HG03565 (cell line): ENCODE data around the gene SNED1.

Source experiments
- ATAC-seq: cut with Tn5 transposase; IDR thresholded peaks from one replicate; pipeline ENCODE4 v1.9.1; 2021; ENCODE audit warnings: mild to moderate bottlenecking, moderate library complexity; ENCODE audit not compliant: unreplicated experiment

The SNED1 gene

DNA sequence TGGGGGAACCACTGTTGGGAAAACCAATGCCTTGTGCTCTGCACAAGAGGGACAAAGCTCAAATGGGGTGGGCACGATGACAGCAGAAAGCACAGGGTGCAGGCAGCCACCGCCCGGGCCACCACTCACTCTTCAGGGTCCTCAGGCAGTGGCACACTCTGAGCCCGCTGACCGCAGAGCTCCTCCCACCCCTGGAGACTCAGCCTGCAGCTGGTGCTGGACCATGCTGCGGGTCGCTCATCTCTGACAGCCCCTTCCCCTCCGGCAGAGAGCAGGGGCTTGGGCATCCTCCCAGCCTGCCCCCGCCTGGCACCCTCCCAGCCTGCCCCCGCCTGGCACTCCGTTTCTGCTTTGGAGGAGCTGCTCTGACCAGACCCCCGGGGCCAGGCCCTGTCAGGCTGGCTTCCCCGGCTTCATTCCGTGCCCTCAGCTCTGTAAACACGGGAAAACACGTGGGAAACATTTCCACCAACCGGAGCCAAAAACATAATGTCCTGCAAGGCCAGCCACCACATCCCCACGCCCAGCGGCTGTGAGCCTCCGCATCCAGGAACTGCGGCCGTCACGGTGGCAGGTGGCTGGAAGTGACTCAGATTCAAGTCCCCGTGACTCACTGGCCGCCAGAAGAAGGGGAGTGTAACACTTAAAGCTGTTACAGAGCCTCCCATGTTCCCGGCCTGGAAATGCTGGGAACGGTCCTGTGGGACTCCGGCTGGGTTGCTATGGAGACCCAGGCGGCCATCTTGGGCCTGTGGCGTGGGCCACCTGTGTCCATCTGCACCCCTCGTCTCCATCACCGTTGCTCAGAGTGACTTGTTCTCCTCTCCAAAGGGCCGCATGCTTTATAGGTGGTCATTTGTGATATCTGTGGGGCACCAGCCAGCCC lies 6.8 kb upstream of the SNED1 start:
- no peak for ATAC-seq

GRCh38 chr2:240992572-240993291 lies 5.7 kb upstream of the SNED1 start:
- no peak for ATAC-seq

DNA sequence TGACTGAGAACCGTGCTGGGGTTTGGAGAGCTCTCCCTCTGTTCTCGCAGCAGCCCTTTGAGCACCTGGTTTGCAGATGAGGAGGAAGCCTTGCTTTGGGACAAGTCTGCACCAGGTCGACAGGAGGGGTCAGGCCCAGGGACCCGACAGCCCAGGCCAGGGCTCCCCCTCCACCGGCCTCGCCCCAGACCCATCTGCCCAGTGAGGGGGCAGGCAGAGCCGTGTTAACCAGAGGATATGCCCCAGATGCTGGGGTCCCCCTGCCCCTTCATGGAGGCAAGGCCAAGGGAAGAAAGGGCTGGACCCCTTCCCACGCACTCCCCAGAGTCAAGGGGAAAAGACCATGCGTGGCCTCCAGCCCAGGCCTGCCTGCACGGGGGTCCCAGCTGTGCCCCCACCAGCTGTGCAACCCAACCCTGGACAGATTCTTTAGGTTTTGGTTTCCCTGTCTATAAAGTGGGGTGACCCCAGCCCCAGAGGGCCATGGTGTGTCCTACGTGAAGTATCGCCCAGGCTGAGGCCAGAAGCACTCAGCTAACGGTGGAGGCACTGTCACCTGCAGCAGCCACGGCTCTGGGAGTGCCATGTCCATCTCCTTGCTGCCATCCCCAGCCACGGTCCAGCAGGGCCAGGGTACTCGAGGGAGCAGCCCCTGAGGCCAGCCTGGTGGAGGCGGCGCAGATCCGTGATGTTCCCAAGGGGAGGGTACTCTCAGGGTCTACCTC lies 4.8 kb upstream of the SNED1 start:
- ATAC-seq: no peak

- no peak for ATAC-seq
These were observed 4.1 kb upstream of the SNED1 start for GRCh38 chr2:240994171-240994896.

GRCh38 chr2:240995041-240996021 lies 3.1 kb upstream of the SNED1 start:
- no peak for ATAC-seq

DNA sequence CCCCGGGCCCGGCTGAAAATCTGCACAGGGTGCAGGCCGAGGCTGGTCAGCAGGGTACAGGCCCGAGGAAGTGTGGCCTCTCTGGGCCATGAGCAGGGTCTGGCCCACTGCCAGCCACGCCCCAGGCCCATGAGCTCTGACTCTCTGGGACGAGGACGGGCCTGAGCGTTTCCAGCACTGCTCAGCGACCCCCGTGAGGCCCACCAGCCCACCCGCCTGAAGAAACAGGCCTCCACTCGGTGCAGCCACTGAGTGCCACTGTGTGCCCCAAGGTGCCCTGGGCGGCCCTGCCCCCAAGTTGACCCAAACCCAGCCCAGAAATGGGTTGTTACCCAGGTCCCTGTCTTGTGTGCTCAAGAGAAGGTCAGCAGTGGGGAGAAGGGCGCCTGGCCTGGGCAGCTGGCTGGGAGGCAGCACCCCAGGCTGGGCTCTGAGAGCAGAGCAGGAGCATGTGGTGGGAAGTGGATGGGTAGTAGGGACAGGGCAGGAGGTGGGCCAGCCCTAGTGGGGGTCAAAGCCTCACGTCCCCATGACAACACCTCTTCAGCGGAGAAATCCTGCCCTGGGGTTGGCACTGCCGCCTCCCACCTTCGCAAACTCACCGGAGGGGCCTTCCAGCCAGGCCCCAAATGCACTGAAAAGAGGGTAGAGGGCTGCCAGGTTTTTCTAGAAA lies 2.1 kb upstream of the SNED1 start:
- ATAC-seq: no peak

- ATAC-seq: no peak
These were observed 1.6 kb upstream of the SNED1 start for GRCh38 chr2:240996834-240997140.

GRCh38 chr2:240997141-240997855 lies 1.1 kb upstream of the SNED1 start:
- ATAC-seq: no peak

GRCh38 chr2:240998706-240998994 lies 232 bp downstream of the SNED1 start:
- no peak for ATAC-seq

DNA sequence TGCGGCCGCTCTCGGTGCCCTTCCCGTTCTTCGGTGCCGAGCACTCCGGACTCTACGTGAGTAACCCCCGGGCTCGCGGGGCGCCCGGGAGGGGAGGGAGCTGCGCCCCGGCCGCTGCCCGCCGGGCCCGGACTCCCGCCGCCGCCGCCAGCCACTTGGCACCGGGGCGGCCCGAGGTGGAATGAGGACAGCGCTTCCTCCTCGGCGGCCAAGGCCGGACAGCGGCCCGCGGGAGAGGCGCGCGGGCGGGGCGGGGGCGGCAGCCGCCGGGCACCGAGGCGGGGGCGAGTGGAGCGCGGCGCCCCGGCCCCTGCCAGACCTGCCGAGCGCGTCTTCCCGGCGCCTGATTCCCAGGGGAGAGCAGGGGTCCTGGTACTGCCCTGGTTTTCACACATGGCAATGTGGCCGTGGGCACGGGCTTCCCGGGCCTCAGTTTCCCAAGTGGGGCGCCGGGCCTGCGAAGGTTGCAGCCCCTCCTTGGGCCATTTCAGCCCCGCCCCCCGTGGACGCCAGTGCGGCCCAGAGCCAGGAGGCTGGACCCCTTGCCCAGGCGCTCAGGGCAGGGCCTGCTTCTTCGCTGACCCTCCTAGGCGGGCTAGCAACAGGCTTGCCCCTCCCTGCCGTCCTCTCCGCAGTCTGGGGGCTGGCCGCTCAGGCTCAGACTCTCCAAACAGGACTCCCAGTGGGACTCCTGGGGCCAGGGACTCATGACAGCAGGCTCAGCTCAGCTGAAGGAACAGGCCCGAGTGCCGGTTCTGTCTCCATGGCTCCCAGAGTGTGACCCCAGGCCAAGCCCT lies 775 bp downstream of the SNED1 start:
- no peak for ATAC-seq

DNA sequence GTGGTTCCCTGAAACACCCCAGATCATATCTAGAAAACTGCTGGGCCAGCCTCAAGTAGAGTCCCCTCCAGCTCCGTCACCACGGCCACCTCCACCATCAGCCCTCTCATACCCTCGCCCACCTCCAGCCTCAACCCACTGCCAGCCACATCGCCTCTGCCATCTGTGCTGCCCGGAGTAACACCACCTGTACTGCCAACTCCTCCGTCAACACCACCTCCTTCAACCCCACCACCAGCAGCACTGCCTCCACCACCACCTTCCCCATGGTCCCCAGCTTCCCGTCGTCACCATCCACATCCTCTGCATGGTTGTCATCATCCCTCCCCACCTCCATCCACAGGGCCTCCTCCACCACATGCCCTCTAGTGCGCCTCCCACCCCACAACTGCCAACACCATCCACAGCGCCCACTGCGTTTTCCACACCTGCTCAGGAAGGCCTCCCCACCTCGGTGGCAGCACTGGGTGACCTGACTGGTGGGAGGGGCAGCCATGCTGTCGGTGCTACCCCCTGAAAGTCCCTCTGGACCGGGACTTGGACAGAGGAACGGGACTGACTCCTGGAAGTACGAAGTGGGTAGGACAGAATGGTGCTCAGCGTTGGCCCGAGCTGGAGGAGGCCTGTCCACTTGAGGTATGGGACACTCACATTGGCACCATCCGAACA lies 1.6 kb downstream of the SNED1 start:
- ATAC-seq: no peak

GRCh38 chr2:241000831-241001321 lies 2.5 kb downstream of the SNED1 start:
- ATAC-seq: no peak

DNA sequence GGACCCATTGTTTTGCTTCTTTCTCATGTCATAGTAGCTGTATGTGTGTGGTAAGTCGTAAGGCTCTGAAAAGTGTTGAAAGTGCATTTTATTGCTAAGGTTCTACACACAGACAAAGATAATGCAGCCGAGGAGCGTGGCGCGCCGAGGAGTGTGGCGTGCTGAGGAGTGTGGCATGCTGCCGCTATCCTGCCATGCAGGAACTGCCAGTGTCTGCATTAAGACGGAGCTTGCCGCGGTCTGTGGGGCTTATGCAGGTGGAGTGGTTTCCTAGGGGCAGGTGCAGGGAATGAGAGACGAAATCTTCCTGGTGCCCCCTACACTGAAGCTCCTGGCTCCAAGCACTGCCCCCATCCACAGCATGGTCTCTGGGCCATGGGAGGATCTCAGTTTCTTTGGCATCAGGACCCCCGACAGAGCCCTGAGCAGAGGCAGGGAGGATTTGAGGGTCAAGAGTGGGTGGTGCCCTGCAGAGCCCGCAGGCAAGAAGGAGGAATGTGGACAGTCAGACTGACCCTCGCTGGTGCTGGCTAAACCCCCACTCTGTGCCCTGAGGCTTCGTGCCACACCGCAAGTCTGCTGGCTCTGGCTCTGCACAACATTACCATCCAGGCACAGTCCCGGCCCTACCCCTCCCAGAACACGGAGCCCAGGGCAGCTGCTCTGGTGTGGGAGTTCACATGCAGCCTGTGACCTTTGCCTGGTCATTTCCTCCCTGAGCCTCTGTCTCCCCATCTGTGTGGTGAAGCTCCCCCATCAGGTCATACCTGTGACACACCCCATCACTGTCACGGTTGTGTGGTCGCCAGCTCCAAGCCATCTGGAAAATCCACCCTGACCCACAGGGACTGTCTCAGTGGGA lies 3.2 kb downstream of the SNED1 start:
- no peak for ATAC-seq

- no peak for ATAC-seq
These were observed 4.0 kb downstream of the SNED1 start for GRCh38 chr2:241002275-241003046.

DNA sequence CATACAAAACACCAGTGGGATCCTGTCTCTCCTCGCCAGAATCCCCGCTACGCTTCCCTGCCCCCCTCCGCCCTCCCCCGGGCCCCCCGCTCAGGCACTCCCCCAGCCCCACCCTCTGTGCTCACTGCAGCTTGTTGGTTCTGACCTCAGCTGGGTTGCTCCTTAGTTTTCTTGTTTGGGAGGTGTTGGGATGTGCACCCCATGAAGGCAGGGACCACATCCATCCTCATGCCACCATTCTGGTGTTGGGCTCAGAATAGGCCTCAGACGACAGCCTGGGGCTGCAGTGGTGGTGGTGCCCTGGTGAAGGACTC lies 4.6 kb downstream of the SNED1 start:
- ATAC-seq: no peak

DNA sequence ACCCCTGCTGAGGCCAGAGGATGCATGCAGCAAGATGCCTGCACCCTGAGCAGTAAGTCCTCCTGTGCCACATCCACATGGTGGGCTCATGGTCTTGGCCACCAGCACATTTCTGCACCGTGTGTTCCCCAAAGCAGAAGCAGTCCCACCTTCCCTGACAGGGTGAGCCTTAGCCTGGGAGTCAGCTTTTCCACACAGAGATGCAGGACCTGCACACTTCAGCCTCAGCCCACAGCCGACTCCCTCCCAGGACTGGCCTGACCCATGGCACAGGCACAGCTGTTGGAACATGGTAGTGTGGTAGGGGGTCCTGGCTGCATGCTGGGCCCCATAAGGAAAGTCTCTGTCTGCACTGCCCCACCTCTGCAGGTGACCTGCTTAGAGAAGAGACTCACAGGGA lies 5.0 kb downstream of the SNED1 start:
- ATAC-seq: no peak
